ENCODE data around the gene PHLDA2.

The PHLDA2 gene

DNA sequence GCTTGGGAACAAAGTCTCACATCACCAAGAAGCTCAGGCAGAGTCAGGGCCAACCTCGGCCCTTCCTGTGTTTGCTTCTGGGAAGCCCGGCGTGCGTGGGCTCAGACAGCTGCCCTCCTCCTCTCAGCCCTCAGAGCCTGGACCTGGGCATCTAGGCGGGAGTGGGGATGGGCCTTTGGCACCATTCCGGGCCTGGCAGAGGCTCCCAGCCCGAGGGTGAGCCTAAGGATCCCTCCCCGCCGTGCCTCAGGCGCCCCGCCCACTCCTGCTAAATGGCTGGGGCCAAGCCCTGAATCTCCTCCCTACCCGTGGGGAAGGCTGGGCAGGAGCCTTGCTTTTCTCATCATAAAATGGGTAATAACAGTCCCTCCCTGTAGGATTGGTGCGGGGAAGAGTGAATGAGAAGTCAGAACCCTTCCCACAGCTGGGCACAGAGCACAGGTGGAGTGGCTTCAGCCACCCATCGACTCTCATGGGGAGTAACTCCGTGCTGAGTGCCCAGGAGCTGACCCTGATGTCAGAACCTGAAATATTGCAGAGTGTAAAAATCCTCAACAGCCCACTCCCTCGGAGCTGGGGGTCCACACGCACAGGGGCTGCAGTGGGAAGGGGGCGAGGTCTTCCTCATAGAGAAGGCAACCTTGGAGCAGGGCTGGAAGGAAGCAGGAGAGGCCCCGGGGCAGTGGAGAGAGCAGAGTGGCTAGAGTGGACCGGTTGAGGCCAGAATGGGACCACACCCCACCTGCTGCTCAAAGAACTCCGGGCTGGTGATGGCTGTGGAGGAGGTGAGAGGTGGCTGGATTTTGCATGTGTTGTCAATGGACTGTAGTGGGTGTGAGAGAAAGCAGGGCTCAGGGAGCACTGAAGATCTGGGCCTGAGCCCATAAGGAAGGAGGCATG lies 24.8 kb downstream of the PHLDA2 start:
- Histone ChIP-seq H3K9me2 (replicated peaks; ENCODE audit: low read depth, low read length) (no peaks in the 10 kb centered on the region), H4K20me1 (ENCODE audit: insufficient read depth, low read length, poor library complexity, severe bottlenecking) (no peaks in the 10 kb centered on the region), H3K27me3 (ENCODE audit: insufficient read depth, low read length, poor library complexity, severe bottlenecking) (no peaks in the 10 kb centered on the region), H3K4me1 (ENCODE audit: insufficient read depth, low read length, poor library complexity, severe bottlenecking) (peaks cover 39% of the 10 kb centered on the region), H3K9me3 (ENCODE audit: insufficient read depth, low read depth, low read length) (no peaks in the 10 kb centered on the region), H3K79me2 (ENCODE audit: insufficient read depth, low read length) (peaks cover 20% of the 10 kb centered on the region; the same call in 1 of the 2 replicates), H3K4me3 (ENCODE audit: low read length, poor library complexity, severe bottlenecking) (peak overlapping the region; percentile 86), H3K9ac (ENCODE audit: low read depth, low read length, poor library complexity, severe bottlenecking) (peak overlapping the region; percentile 87), H3K4me2 (ENCODE audit: low read depth, low read length, poor library complexity, severe bottlenecking) (peak overlapping the region; percentile 84), H3K36me3 (ENCODE audit: insufficient read depth, low read length) (no peaks in the 10 kb centered on the region), H2AFZ (ENCODE audit: low read length) (no peak overlapping the region), H3F3A (ENCODE audit: low read depth) (no peaks in the 10 kb centered on the region)
- TF ChIP-seq, protein P1, sequence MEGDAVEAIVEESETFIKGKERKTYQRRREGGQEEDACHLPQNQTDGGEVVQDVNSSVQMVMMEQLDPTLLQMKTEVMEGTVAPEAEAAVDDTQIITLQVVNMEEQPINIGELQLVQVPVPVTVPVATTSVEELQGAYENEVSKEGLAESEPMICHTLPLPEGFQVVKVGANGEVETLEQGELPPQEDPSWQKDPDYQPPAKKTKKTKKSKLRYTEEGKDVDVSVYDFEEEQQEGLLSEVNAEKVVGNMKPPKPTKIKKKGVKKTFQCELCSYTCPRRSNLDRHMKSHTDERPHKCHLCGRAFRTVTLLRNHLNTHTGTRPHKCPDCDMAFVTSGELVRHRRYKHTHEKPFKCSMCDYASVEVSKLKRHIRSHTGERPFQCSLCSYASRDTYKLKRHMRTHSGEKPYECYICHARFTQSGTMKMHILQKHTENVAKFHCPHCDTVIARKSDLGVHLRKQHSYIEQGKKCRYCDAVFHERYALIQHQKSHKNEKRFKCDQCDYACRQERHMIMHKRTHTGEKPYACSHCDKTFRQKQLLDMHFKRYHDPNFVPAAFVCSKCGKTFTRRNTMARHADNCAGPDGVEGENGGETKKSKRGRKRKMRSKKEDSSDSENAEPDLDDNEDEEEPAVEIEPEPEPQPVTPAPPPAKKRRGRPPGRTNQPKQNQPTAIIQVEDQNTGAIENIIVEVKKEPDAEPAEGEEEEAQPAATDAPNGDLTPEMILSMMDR (conservative IDR thresholded peaks at IDR 0.05; ENCODE audit: low read length), result no peak
- no peak for TF ChIP-seq EZH2phosphoT487 (IDR thresholded peaks at IDR 0.05; ENCODE audit: borderline replicate concordance)

DNA sequence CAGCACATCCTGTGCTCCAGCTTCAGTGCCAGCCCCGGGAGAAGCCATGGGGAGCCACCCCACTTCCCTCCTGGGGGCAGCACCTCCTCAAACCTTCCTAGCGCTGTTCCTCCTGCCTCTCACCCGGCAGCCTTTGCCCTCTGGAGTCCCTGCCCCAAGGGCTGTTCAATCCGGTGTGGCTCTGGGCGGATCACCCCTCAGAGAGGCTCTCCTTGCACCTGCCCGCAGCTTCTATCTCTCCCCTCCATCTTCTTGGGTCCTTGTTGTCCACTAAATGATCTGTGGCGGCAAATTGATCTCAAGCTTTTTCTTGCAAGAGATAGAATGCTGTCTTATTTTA lies 25.6 kb downstream of the PHLDA2 start:
- Histone ChIP-seq H3K4me1 (ENCODE audit: insufficient read depth, low read length, poor library complexity, severe bottlenecking) (peaks cover 46% of the 10 kb centered on the region), H3K9me2 (replicated peaks; ENCODE audit: low read depth, low read length) (no peaks in the 10 kb centered on the region), H3K27me3 (ENCODE audit: insufficient read depth, low read length, poor library complexity, severe bottlenecking) (no peaks in the 10 kb centered on the region), H3K4me2 (ENCODE audit: low read depth, low read length, poor library complexity, severe bottlenecking) (peak overlapping the region; percentile 84), H3K9me3 (ENCODE audit: insufficient read depth, low read depth, low read length) (no peaks in the 10 kb centered on the region), H3K9ac (ENCODE audit: low read depth, low read length, poor library complexity, severe bottlenecking) (peak overlapping the region; percentile 87), H3K4me3 (ENCODE audit: low read length, poor library complexity, severe bottlenecking) (peak overlapping the region; percentile 86), H3F3A (ENCODE audit: low read depth) (no peaks in the 10 kb centered on the region), H4K20me1 (ENCODE audit: insufficient read depth, low read length, poor library complexity, severe bottlenecking) (no peaks in the 10 kb centered on the region), H3K79me2 (ENCODE audit: insufficient read depth, low read length) (peaks cover 20% of the 10 kb centered on the region; the same call in 1 of the 2 replicates), H3K36me3 (ENCODE audit: insufficient read depth, low read length) (no peaks in the 10 kb centered on the region), H2AFZ (ENCODE audit: low read length) (no peak overlapping the region)
- TF ChIP-seq EZH2phosphoT487 (IDR thresholded peaks at IDR 0.05; ENCODE audit: borderline replicate concordance), result no peak
- TF ChIP-seq, protein P1 (conservative IDR thresholded peaks at IDR 0.05; ENCODE audit: low read length), result no peak; the same call in 1 of the 2 replicates

DNA sequence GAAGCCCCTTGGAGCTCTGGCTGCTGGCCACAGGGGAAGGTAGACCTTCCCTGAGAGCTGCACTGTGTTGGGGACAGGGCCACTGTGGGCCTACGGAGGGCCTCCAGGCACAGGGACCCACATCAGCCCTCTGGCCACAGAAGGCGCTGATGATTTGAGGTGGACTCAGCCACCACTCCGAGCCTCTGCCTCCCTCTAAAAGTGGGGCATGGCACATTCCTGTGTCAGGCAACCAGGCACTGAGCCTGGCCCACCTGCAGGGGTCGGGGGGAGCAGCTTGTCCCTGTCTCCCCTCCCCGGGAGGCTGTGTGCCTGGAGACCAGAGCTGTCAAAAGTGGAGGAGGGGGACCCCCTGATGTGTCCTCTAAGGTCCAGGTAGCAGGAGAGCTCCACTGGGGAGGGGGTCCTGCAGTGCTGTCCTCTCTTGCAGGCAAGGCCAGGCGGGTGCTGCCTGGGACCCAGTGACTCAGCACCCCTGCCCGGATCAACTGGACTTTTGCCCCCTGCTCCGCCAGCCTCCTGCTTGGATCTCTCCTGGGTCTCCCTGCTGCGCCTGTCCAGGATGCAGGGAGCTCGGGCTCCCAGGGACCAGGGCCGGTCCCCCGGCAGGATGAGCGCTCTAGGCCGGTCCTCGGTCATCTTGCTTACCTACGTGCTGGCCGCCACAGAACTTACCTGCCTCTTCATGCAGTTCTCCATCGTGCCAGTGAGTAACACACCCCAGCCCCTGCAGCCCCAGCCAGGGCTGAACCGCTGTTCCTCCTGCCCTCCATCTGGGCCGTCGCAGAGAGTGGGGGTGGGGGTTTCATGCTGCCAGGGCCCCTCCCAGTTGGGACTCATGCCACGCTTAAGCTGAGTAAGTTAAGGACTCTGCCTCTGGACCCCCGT lies 26.2 kb downstream of the PHLDA2 start:
- TF ChIP-seq EZH2phosphoT487 (IDR thresholded peaks at IDR 0.05; ENCODE audit: borderline replicate concordance), result no peak
- TF ChIP-seq, protein P1 (conservative IDR thresholded peaks at IDR 0.05; ENCODE audit: low read length), result no peak
- Histone ChIP-seq H3K4me2 (ENCODE audit: low read depth, low read length, poor library complexity, severe bottlenecking) (peak overlapping the region; percentile 84), H3K9me3 (ENCODE audit: insufficient read depth, low read depth, low read length) (no peaks in the 10 kb centered on the region), H3F3A (ENCODE audit: low read depth) (no peaks in the 10 kb centered on the region), H3K36me3 (ENCODE audit: insufficient read depth, low read length) (no peaks in the 10 kb centered on the region), H4K20me1 (ENCODE audit: insufficient read depth, low read length, poor library complexity, severe bottlenecking) (no peaks in the 10 kb centered on the region), H3K27me3 (ENCODE audit: insufficient read depth, low read length, poor library complexity, severe bottlenecking) (no peaks in the 10 kb centered on the region), H3K4me3 (ENCODE audit: low read length, poor library complexity, severe bottlenecking) (peak overlapping the region; percentile 86), H3K79me2 (ENCODE audit: insufficient read depth, low read length) (peaks cover 20% of the 10 kb centered on the region; the same call in 1 of the 2 replicates), H3K9ac (ENCODE audit: low read depth, low read length, poor library complexity, severe bottlenecking) (peak overlapping the region; percentile 87), H3K9me2 (replicated peaks; ENCODE audit: low read depth, low read length) (no peaks in the 10 kb centered on the region), H2AFZ (ENCODE audit: low read length) (no peak overlapping the region), H3K4me1 (ENCODE audit: insufficient read depth, low read length, poor library complexity, severe bottlenecking) (peaks cover 52% of the 10 kb centered on the region)

Data from Loucy (cell line).